ENCODE results near the gene FAM222A.

FAM222A gene

GRCh38 chr12:109760031-109760929 is 46.7 kb downstream of the FAM222A start:
- no peak for DNase-seq (ENCODE audit: low read depth)

- no peak for DNase-seq (ENCODE audit: low read depth)
Observed at GRCh38 chr12:109760930-109761921, 47.6 kb downstream of the FAM222A start.

GRCh38 chr12:109762071-109762672 is 48.5 kb downstream of the FAM222A start:
- DNase-seq (ENCODE audit: low read depth): no peak

GRCh38 chr12:109762673-109763191 is 49.1 kb downstream of the FAM222A start:
- DNase-seq (ENCODE audit: low read depth): no peak

GRCh38 chr12:109763201-109763841 is 49.7 kb downstream of the FAM222A start:
- peak; percentile 21 for DNase-seq (ENCODE audit: low read depth)

GRCh38 chr12:109764123-109764522 is 50.5 kb downstream of the FAM222A start:
- no peak for DNase-seq (ENCODE audit: low read depth)

GRCh38 chr12:109764776-109765445 is 51.3 kb downstream of the FAM222A start:
- no peak for DNase-seq (ENCODE audit: low read depth)

- no peak for DNase-seq (ENCODE audit: low read depth)
Observed at GRCh38 chr12:109765446-109765810, 51.8 kb downstream of the FAM222A start.

- DNase-seq (ENCODE audit: low read depth): no peak
Observed at GRCh38 chr12:109766251-109766778, 52.7 kb downstream of the FAM222A start.

- DNase-seq (ENCODE audit: low read depth): no peak
Observed at GRCh38 chr12:109767456-109767855, 53.8 kb downstream of the FAM222A start.

- DNase-seq (ENCODE audit: low read depth): no peak
Observed at GRCh38 chr12:109767991-109768900, 54.6 kb downstream of the FAM222A start.

GRCh38 chr12:109768901-109769670 is 55.5 kb downstream of the FAM222A start:
- no peak for DNase-seq (ENCODE audit: low read depth)

- no peak for DNase-seq (ENCODE audit: low read depth)
Observed at GRCh38 chr12:109770104-109770860, 56.7 kb downstream of the FAM222A start.

GRCh38 chr12:109770861-109771670 is 57.4 kb downstream of the FAM222A start:
- no peak for DNase-seq (ENCODE audit: low read depth)

GRCh38 chr12:109771746-109772621 is 58.4 kb downstream of the FAM222A start:
- no peak for DNase-seq (ENCODE audit: low read depth)
